M059J (cell line): ENCODE measurements around the gene BCAN. TPM values are rescaled to one million over a fixed set of nuclear protein-coding genes. Genes with fewer than 3 reads are reported as not detected.
"Not testable (repeated sequence)": the region's sequence is repeated elsewhere in the genome, so short reads cannot be mapped to it uniquely, and the experiment has no call there.

Experiments
- DNase-seq: peaks from one replicate; pipeline ENCODE4 v3.0.0-alpha.2; 2012; ENCODE audit warnings: low read depth
- total RNA-seq: library from RNA; depleted of rRNA; stranded (reverse); fragments of >200 nt; shearing (Covaris generic); gene quantifications from 2 replicates; pipeline ENCODE4 v1.2.3, GENCODE V29; 2014; rRNA removed

BCAN gene
- total RNA-seq, result not detected in 2 replicates

DNA sequence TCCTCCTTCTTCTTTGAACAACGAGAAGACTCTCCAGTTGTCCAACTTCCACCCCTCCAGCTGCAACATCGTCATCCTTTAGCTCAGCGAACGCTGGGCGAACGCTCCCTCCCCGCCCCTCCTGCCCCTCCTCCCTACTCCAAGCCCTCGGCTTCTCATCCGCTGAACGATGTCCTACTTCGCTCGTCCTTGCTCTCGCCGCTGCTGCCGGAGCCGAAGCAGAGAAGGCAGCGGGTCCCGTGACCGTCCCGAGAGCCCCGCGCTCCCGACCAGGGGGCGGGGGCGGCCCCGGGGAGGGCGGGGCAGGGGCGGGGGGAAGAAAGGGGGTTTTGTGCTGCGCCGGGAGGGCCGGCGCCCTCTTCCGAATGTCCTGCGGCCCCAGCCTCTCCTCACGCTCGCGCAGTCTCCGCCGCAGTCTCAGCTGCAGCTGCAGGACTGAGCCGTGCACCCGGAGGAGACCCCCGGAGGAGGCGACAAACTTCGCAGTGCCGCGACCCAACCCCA lies at the start of gene BCAN:
Gene BCAN (plus strand): TSS at position 357 of the 504 bp plus-strand sequence. CDS start 3,938 bp downstream, outside the sequence.
- DNase-seq, result no peak

DNA sequence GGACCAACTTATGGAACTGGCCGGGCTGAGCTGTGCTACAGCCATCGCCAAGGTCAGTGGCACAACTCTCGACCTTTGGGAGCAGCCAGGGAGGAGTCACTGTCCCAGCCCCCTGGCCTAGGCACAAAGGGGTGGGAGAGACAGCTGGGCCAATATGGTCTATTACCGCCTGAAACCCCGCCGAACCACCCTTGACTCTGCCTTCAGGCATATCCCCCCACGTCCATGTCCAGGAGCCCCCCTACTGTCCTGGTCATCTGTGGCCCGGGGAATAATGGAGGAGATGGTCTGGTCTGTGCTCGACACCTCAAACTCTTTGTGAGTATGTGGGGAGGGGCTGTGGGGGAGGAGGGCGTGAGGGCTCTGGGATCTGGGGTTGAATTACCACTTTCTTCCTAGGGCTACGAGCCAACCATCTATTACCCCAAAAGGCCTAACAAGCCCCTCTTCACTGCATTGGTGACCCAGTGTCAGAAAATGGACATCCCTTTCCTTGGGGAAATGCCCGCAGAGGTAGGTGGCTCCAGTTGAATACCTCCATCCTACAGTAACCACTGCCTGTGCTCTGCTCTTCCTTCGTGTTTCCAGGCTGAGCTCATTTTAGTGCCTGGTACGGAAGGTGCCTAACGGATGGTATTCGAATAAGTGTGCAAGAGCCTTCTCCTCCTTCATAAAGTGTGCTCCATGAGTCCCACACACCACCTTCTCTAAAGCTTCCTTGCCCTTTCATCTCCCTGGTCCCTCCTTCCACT lies 49.6 kb upstream of the BCAN start:
- DNase-seq, result no peak

DNA sequence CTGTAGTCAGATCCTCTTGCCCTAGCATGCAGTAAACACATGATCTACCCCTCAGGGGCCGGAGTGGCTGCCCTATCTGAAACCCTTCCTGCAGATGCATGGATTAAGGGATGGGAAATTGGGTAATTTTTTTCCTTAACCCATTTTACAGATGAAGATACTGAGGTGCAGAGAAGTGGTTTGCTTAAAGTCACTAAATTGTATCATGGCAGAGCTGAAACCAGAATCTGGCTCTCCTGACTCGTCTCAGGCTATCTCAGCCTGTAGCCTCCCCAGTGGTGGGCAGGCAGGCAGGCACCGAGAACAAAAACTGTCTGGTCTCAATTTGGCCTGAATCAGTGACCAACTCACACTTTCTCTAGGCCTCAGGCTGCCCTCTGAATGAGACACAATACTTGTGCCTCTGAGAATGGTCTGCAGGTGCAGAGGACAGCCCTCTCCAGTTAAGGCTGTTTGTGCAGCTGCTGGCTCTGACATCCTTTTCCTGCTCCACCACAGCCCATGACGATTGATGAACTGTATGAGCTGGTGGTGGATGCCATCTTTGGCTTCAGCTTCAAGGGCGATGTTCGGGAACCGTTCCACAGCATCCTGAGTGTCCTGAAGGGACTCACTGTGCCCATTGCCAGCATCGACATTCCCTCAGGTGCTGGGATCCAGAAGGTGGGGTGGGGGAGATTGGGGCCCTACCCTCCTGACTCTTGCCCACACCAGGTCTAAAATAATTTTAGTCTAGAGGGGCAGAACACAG lies 48.8 kb upstream of the BCAN start:
- DNase-seq, result no peak

GRCh38 chr1:156593661-156593989 lies 48.3 kb upstream of the BCAN start:
- DNase-seq, result no peak

DNA sequence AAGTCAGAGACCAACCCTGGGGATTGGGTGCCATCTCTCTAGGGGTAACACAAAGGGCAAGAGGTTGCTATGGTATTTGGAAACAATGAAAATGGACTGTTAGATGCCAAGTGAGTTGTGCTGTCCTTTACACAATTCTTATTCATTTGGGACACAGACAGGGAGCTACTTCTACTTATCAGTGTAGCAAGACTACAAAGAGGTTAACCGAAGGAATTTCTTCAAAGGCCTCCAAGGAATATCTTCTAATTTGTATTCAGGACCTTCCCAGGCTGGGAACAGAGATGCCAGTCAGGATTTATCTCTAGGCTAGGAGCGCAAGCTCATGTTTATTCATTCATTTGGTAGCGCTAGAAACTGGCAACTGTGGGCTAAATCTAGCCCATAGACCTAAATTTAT lies 47.7 kb upstream of the BCAN start:
- no peak for DNase-seq

GRCh38 chr1:156595016-156595415 lies 46.9 kb upstream of the BCAN start:
- no peak for DNase-seq

DNA sequence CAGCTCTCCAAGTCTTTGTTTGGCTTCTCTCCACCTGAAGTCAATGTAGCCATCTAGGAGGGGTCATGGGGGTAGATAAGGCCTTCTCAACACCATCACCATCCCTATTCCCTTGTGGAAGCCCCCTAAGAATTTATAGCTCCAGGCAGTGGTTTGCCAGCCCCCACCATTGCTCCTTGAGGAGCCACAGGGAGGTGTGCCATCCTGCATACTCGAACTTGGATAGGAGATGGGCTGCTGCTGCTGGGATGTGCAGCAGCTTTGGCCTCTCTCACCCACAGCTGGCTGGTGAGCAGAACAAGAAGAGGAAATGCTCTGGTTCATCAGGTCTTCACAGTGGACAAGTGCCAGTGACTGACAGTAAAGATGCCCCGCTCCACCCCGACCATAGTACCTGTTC lies 45.5 kb upstream of the BCAN start:
- no peak for DNase-seq

DNA sequence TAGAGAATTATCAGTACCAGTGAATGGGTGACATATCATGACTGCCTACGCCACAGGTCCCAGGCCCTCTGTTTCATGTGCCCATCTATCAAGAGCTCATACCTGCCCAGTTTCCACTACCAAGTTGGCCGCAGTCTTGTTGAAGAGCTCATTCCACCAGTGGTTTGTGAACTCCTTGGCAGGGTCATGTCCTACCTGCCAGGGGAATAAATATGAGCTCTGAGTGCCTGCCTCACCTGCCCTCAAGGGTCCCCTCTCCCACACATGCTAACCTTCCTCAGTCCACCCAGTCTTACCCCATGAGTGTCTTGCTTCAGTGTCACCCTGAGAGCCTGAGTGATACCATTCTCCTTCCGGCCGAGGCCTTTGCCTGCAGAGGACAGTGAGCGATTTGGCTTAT lies 43.8 kb upstream of the BCAN start:
- DNase-seq, result no peak

GRCh38 chr1:156598731-156599432 lies 43.0 kb upstream of the BCAN start:
- DNase-seq, result no peak

DNA sequence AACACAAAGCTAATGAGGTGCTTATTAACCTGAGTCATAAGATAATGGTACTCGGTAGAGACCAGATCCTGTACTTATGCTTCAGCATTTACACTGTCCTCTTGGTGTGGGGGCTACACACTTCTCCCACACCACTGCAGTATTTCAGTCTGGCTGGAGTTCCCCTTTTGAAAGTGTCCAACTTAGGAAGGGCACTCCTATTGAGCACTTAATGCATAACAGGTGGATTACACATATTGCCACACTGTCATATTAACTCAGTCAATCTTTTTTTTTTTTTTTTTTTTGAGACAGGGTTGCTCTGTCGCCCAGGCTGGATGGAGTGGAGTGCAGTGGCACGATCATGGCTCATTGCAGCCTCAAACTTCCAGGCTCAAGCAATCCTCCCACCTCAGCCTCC lies 42.1 kb upstream of the BCAN start:
- peak; percentile 15 for DNase-seq

DNA sequence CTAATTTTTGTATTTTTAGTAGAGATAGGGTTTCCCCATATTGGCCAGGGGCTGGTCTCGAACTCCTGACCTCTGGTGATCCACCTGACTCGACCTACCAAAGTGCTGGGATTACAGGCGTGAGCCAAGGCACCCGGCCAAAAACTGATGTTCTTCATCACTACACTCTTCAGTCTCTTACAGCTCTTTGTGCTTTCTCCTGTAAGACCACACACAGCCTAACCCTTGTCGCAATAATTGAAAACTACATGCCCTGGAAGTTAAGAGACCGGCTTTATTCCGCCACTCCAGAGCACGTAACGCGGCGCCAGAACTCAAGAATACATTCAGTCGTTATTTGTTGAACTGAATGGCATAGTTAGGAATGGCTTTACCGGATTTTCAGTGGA lies 41.2 kb upstream of the BCAN start:
- peak; percentile 13 for DNase-seq

DNA sequence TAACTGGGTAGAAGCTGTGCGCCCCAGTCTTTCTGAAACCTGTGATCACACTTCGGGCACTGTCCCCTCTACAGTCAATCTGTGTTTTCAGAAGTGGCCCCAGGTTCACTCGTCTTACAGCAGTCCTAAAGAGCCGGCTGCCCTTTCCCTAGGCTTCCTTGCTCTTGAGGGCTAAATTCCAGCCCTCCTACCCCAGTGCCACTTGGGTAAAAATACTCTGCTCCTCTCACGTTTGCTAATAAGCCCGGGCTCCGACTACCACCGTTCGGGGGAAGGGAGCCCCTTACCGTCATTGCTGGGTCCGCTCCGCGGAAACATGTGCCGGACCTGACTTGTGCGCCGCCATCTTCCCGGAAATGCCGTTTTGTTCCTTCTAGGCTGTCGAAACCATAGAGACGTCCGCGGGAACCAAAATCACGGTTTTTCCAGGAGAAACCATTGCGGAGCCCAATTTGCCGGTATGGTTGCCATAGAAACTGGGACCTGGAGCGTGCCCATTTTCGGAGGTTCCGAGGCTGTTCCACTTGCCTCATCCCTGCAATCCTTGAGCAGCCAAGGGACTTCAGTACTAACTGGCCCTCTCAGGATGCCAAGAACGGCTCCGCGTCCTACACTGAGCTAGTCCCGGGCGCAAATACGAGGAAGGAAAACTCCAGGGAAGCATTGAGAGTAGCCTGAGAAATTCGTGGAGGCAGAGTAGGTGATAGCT lies 40.6 kb upstream of the BCAN start, which contains the start of gene GPATCH4:
Gene GPATCH4 (minus strand): TSS at position 358 of the 709 bp plus-strand sequence.
- DNase-seq, result peak; percentile 90

- DNase-seq, result no peak
Observed at GRCh38 chr1:156601892-156602291, 40.0 kb upstream of the BCAN start.

- DNase-seq, result peak; percentile 40
Observed at GRCh38 chr1:156602557-156602993, 39.3 kb upstream of the BCAN start.

DNA sequence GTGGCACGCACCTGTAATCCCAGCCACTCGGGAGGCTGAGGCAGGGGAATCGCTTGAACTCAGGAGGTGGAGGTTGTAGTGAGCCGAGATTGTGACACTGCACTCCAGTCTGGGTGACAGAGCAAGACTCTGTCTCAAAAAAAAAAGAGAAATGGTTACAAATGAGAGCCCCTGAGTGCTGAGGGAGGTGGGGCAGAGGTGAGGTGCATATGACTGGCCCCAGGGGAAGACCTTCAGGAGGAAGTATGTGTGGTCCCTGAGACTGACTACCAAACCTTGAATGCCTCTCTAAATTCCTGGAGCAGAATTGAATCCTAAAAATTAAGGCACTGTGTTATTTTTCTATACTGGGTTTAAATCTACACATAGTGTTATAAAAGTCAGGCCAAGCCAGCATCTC lies 34.6 kb upstream of the BCAN start:
- DNase-seq, result not testable (repeated sequence)

DNA sequence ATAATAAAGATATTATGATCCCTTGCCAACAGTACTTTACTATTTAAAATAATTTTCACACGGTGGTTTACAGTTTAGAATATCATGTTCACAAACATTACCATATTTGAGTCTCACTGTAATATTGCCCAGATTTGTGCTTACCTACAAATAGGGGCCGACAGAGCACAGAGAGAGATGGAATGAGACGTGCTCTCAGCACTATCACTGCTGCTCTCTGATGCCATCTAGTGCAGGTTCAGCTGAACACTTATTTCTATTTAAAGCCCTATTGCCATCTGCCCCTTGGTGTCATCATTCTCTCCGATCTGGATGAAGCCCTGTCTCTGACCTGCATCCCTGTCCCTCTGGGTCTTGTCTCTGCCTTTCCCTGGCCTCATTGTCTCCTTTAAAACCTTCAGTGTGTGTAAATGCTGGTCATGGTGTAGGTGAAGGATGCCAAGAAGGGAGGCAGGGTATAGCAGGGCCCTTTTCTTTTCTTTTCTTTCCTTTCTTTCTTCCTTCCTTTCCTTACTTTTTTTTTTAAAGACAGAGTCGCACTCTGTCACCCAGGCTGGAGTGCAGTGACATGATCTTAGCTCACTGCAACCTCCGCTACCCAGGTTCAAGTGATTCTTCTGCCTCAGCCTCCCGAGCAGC lies 33.8 kb upstream of the BCAN start:
- peak; percentile 75 for DNase-seq

- DNase-seq, result no peak
Observed at GRCh38 chr1:156608981-156609380, 32.9 kb upstream of the BCAN start.

DNA sequence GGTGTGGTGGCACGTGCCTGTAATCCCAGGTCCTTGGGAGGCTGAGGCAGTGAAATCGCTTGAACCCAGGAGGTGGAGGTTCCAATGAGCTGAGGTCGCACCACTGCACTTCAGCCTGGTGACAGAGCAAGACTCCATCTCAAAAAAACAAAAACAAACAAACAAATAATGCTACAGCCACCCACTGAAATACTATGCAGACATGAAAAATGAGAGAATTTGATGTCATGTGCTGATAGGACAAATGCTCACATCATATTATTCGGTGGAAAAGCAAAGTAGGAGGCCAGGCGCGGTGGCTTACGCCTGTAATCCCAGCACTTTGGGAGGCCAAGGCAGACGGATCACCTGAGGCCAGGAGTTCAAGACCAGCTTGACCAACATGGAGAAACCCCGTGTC lies 31.8 kb upstream of the BCAN start:
- not testable (repeated sequence) for DNase-seq

DNA sequence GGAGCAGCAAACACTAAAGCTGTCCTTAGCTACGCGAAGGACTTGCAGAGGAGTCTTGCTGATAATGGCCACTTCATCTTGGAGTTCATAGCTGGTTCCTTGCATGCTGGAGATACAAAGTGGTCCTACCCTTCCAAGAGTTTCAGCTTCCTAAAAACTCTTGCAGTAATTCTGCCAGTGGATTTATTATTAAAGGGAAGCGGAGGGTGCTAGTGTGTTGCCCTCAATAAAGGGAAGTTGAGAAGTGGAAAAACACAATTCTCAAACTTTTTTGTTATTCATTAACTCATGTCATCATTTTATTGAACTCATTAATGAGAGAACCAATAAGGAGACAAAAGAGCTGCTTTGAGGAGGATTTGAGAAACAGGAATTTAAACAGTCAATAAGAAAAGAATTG lies 29.3 kb upstream of the BCAN start:
- DNase-seq, result no peak

DNA sequence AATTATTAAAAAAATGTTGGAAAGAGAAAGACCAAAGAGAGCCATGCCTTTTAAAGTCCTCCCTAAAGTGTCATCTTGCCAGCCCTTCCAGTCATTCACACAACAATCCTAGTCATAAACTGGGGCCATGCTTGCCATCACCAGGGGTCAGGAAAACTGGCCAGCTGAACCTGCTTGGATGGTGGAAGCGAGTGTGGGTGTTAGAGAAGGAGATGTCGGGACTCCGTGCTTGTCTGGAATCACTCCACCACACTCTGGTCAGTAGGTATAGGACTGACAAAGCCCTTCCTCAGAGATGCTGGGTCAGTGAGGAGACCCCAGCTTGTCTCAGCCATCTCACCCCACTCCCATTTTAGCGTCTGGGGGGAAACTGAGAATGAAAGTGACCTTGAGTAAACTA lies 26.0 kb upstream of the BCAN start:
- DNase-seq, result no peak

GRCh38 chr1:156616463-156616862 lies 25.5 kb upstream of the BCAN start:
- peak; percentile 63 for DNase-seq
